HG03159 (cell line): Measurements from ENCODE around the gene ITGAL.
A peak's percentile ranks its signal among the peaks of the same experiment; 100 is the strongest.
"Not testable (repeated sequence)": the region's sequence is repeated elsewhere in the genome, so short reads cannot be mapped to it uniquely, and the experiment has no call there.

Experiments used
- ATAC-seq: cut with Tn5 transposase; IDR thresholded peaks from one replicate; pipeline ENCODE4 v1.9.1; 2021; ENCODE audit warnings: mild to moderate bottlenecking, moderate library complexity; ENCODE audit not compliant: unreplicated experiment

Gene ITGAL

GRCh38 chr16:30524575-30525568 is 52.3 kb downstream of the ITGAL start:
- ATAC-seq, result no peak

GRCh38 chr16:30525844-30526136 is 53.2 kb downstream of the ITGAL start:
- ATAC-seq, result no peak

- peak; percentile 19 for ATAC-seq
Measured at GRCh38 chr16:30526137-30526822, 53.7 kb downstream of the ITGAL start, which contains the start of gene ZNF768. Gene ZNF768 (minus strand): TSS chr16:30526566. CDS start chr16:30526413, 153 bp downstream.

DNA sequence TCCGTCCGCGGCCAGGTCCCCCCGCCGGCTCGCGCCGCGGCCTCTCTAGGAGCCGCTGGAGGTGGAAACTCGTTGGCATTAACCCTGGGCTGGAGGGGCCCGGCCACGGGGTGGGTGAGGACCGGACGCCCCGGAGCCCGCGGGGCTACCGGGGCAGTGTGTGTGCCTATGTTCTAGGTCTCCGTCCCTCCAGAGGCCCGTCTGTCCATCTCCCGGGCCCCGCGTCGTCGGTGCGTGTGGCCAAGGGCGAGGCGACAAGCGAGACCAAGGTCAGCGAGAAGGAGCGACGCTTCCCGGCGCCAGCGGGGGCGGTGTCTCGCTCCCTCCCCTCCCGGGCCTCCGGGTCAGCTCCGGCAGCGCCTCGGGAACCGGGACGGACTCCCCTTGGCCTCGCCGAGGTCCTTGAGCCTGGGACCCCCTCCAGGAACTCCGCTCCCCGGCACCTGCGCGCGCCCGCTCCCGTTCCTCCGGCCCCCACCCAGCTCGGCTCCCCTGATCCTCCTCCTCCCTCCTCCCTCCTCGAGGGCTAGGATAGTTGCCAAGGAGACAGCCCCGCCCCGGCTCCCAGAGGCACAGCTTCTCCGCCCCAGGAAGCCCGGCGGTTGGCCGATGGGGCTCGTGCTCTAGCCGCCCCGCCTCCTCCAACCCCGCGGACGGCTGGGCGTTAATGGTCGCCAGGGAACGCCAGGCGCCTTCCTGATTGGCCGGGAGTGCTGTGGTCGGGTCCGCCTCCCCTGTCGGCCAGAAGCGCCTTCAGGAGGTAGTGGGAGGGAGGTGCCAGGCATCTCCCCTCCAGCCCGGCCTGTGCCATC is 54.5 kb downstream of the ITGAL start:
- ATAC-seq, result peak; percentile 74

DNA sequence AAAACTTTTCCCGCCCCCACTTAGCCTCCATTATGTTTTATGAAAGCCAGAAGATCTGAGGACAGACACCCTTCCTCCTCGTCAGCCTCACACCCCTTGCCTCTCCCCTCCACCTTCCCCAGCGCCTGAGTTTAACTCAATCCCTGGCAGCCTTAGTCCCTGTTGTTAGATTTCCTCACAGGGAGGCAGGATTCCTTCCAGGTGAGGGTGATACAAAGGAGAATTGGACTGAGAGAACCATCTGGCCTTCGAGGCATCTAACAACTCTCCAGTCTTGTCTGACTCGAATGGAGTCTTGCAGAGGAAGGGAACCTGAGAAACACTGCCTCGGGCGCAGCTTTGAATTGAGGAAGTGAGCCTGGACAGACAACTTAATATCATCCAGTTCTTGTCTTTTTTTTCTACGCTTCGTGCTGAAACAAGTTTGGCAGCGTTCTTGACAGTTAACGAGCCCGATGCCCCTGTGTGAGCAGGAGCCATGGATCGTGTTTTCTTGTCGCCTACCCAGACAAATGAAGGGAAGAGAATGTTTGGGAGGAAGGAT is 55.2 kb downstream of the ITGAL start:
- no peak for ATAC-seq

GRCh38 chr16:30528799-30529457 is 56.4 kb downstream of the ITGAL start:
- ATAC-seq, result no peak

- ATAC-seq, result no peak
Measured at GRCh38 chr16:30530163-30531037, 57.9 kb downstream of the ITGAL start.

DNA sequence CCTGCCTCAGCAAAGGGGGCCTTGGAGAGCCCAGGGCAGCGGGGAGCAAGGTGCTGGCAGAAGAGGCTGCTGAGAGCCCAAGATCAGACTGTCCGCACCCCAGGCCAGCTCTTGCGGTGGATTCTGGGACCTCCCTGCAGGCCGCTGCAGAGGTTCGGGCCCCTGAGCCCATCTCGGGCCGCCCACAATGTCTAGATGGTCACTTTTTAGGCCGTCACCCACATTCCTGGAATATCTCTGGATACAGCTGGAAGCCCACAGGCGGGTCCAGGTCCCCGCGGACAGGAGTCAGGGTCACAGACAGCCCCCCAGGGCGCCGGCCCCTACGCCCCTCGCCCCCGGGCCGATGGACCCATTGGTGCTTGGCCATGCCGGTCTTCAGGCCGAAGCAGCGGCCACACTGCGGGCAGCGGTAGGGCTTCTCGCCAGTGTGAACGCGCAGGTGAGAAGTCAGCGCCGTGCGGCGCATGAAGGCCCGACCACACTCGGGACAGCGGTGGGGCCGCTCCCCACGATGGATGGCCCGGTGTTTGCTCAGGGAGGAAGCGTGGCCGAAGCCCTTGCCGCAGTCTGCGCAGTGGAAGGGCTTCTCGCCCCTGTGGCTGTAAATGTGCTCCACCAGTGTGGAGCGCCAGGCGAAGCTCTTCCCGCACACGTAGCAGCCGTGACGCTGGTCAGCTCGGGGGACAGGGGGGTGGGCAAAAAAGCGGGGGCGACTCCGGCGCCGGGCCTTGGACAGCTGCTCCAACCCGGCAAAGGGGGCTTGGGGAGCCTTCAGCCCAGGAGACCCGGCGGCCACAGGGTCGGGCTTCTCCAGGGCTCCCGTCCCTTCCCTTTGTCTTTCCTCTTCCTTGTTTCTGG is 60.0 kb downstream of the ITGAL start:
- ATAC-seq, result no peak

DNA sequence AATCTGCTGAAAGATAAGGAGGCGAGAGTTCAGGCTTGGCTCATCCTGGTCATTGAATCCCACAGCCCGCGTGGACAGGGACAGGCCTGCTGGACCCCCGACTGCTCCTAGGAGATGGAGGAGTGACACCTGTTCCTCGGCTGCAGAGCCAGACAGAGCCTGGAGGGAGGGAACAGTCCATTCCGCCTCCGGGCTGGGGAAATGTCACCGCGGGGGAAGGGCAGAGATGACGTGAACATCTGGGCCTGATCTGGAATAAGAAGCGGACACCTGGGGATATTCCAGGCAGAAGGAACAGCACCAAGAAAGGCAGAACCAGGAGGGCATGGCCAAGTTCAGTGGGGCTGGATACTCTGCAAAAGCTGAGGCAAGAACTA is 60.6 kb downstream of the ITGAL start:
- no peak for ATAC-seq

- ATAC-seq, result peak; percentile 23
Measured at GRCh38 chr16:30533748-30534367, 61.3 kb downstream of the ITGAL start.

GRCh38 chr16:30534368-30535105 is 62.0 kb downstream of the ITGAL start, which contains the start of gene ZNF747:
Gene ZNF747 (minus strand): TSS chr16:30534858. CDS start chr16:30534679, 179 bp downstream.
- peak; percentile 64 for ATAC-seq

- ATAC-seq, result no peak
Measured at GRCh38 chr16:30535106-30535776, 62.7 kb downstream of the ITGAL start.

GRCh38 chr16:30535777-30536190 is 63.2 kb downstream of the ITGAL start:
- ATAC-seq, result no peak

GRCh38 chr16:30536391-30537024 is 64.0 kb downstream of the ITGAL start:
- ATAC-seq, result not testable (repeated sequence)

- ATAC-seq, result no peak
Measured at GRCh38 chr16:30539000-30539964, 66.7 kb downstream of the ITGAL start.
